Activated T-helper 1 cell treated with anti-CD3 and anti-CD28 coated beads, Interleukin-12 subunit alpha, Interleukin-12 subunit beta, Interleukin-2, Interleukin-4 antibody, amounts not matched to agents 30 ng/mL and 10 ng/mL and 1 ng/mL, durations not matched to agents 14 hours and 24 hours and 36 hours (primary cell): ENCODE measurements around the gene PLEKHA1. TPM values are rescaled to one million over a fixed set of nuclear protein-coding genes. Genes with fewer than 3 reads are reported as not detected.

Source experiments
- DNase-seq: peaks from one replicate; pipeline ENCODE4 v3.0.0; 2021; ENCODE audit warnings: low spot score
- H3K27ac Mint-ChIP-seq: one replicate; pipeline ENCODE4 v1.8.0; 2021; ENCODE audit warnings: mild to moderate bottlenecking, mixed read lengths
- H3K27me3 Mint-ChIP-seq: one replicate; pipeline ENCODE4 v1.8.0; 2022; ENCODE audit warnings: mild to moderate bottlenecking, moderate library complexity, mixed read lengths; ENCODE audit not compliant: insufficient read depth
- H3K36me3 Mint-ChIP-seq: one replicate; pipeline ENCODE4 v1.8.0; 2021; ENCODE audit warnings: low read depth, mixed read lengths
- H3K4me1 Mint-ChIP-seq: one replicate; pipeline ENCODE4 v1.8.0; 2021; ENCODE audit warnings: low read depth, mixed read lengths
- H3K4me3 Mint-ChIP-seq: one replicate; pipeline ENCODE4 v1.8.0; 2021; ENCODE audit warnings: mild to moderate bottlenecking, moderate library complexity, mixed read lengths
- H3K9me3 Mint-ChIP-seq: one replicate; pipeline ENCODE4 v1.8.0; 2021; ENCODE audit warnings: mixed read lengths
- intact Hi-C: fragments of 100-400 bp; cut with micrococcal nuclease; formaldehyde crosslinking; loops from one replicate; pipeline ENCODE4 v1.15.1; 2024
- total RNA-seq: library from RNA; stranded (reverse); gene quantifications from 2 replicates; pipeline ENCODE4 v1.2.3, GENCODE V29; 2022

The PLEKHA1 gene
- total RNA-seq, 1 donor from 2014 or later, result 4.1 TPM

DNA sequence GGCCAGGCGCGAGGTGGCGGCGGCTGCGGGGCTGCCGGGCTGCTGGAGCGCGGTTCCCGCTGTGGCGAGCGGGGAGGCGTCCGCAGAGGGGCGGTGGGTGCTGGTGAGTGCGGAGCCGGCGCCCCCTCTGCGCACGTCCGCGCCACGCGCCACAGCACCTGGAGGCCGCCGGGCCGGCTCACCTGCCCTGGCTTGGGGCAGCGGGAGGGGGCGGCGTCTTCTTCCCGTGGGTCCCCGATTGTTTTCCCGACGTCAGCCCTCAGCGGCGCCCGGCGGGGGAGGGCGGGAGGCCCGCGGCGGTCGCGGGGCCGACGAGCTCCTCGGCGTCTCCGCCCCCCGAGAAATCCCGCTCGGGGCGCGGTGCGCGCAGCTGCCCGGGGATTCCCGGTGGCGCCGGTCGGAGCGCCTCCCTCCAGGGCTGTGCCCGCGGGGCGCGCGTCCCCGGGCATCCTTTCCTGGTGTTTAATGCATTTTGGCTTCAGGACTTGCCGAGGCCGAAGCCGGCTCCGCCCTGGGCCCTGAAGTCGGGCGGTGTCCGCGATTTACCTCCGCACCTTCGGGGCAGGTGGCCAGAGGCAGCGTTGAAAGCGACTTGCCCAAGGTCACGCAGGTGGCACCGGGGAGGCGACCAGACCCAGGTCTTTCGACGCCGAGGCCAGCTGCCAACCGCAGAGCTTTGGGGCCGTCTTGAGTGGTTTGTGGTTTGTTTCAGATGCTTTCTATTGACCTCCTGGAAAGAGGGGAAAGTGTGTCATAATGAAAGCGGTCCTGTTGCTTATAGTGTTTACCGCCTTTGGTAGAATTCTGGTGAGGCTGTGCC lies 561 bp downstream of the PLEKHA1 start:
- H3K4me1 Mint-ChIP-seq, result peaks cover 15% of the 10 kb centered on the region
- peaks cover 59% of the 10 kb centered on the region for H3K27me3 Mint-ChIP-seq

DNA sequence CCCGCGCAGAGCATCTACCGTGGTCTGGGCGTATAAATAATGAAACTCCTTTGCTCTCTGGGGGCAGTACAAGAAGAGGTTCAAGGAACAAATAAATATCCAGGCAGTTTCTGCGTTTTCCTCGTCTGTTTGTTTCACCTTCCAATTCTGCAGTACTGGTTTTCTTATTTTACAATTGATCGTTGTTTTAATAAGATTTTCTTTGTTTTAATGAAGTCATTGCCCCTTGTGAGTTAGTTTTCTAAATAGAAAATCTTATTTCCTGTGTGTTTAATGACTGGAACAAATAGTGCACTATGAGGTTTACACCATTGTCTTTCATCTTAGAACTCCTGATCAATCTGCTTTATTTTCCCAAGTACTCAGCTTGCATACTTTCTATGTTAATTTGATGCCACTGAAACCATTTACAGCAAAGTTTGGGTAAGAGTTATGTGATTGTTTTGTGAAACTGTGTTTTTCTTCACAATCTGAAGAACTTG lies 1.2 kb downstream of the PLEKHA1 start:
- Mint-ChIP-seq H3K36me3 (peaks cover 3% of the 10 kb centered on the region), H3K27me3 (peaks cover 63% of the 10 kb centered on the region), H3K9me3 (peaks cover 4% of the 10 kb centered on the region), H3K4me1 (peaks cover 15% of the 10 kb centered on the region), H3K4me3 (peak overlapping the region; percentile 90), H3K27ac (peak overlapping the region; percentile 92)
- intact Hi-C loops, result loop anchor here (1.0 to 10.0 kb wide), 7 partner anchors 13 to 1521 kb away; partner anchors contain the start of genes ACADSB, IKZF5 and WDR11
- DNase-seq, result no peak

More for the DNA sequence above, 561 bp downstream of the PLEKHA1 start:
- Mint-ChIP-seq H3K27ac (peak overlapping the region; percentile 92), H3K4me3 (peak overlapping the region; percentile 90), H3K9me3 (peaks cover under 1% of the 10 kb centered on the region), H3K36me3 (no peaks in the 10 kb centered on the region)
- peak; percentile 53 for DNase-seq
- intact Hi-C loops, result loop anchor here (1.0 to 10.0 kb wide), 9 partner anchors 13 to 1520 kb away; partner anchors contain the start of genes ACADSB, FAM24B, IKZF5 and WDR11

DNA sequence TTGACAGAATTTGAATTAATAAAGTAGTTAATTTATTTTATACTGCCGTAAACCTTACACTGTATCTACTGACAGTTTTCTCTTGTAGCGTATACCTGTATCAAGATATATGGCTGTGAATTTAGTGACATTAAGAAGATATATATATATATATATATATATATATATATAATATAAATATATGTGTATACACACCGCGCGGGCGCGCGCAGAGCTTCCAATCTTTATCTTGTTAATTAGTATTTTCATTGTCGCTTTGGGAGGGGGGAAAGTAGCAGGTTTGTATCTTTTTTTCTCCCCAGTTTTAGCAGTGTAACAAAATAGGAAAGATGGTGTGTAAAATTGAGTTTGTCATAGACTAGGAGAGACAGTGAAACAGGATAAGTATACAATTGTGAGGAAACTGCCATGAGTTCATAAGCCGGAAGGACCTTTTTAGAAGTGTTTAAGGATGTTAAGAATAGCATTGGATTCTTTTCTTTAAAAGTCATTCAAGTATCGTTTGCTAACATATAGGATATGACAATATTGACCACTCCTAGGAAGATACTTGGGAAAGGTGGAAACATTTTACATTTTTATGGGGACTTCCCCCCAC lies 2.0 kb downstream of the PLEKHA1 start:
- Mint-ChIP-seq H3K27me3 (peaks cover 60% of the 10 kb centered on the region), H3K36me3 (peaks cover 3% of the 10 kb centered on the region), H3K9me3 (peaks cover 4% of the 10 kb centered on the region), H3K4me3 (peak overlapping the region; percentile 45), H3K27ac (no peak overlapping the region), H3K4me1 (peaks cover 15% of the 10 kb centered on the region)
- intact Hi-C loops, result loop anchor here (5.0 to 10.0 kb wide), 3 partner anchors 141 to 1522 kb away; partner anchors contain the start of genes ACADSB, IKZF5 and WDR11
- DNase-seq, result no peak

DNA sequence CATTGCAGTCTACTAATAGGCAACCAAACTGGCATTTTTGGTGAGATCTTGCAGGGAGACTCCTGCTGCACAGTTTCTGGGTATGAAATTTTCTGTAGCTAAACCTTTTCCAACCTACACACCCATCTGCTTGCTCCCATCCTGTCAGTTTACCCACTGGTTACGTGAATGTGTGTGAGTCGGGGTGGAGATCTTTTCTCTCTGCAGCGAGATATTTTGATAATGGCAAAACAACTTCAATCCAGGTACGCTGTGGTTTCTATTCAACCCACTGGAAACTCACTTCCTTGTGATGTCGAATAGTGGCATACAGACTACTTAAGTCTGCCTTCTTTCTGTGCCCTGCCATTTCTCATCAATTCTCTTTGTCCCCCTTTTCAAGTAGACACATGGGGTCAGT lies 4.5 kb downstream of the PLEKHA1 start:
- peaks cover 3% of the 10 kb centered on the region for H3K36me3 Mint-ChIP-seq
- peaks cover 4% of the 10 kb centered on the region for H3K9me3 Mint-ChIP-seq
- H3K27ac Mint-ChIP-seq, result no peak overlapping the region
- no peak overlapping the region for H3K4me3 Mint-ChIP-seq
- intact Hi-C loops, result loop anchor here (5.0 to 10.0 kb wide), 3 partner anchors 138 to 1524 kb away; partner anchors contain the start of genes ACADSB, IKZF5 and WDR11
- peaks cover 37% of the 10 kb centered on the region for H3K27me3 Mint-ChIP-seq
- DNase-seq, result no peak
- peaks cover 11% of the 10 kb centered on the region for H3K4me1 Mint-ChIP-seq

DNA sequence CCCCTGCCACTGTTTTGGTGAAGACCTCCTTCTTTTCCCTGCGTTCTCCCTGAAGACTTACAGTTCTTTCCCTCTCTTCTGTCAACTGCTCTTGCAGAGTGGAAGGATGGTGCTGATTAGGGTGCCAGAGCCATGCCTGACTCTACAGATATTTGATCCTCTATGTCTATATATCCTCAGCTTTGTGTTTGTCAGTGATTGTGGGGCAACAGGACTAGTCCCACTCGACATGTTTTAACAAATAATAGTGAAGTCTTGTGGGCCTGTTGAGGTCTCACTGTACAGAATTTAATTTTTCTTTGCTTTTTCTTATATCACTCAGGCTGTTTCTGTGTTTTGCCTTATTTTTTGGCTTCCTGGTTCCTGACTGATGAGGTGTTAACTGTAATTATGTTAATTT lies 5.0 kb downstream of the PLEKHA1 start:
- Mint-ChIP-seq H3K9me3 (peaks cover 4% of the 10 kb centered on the region), H3K4me1 (peaks cover 8% of the 10 kb centered on the region), H3K27ac (no peak overlapping the region), H3K27me3 (peaks cover 35% of the 10 kb centered on the region), H3K36me3 (peaks cover 3% of the 10 kb centered on the region), H3K4me3 (no peak overlapping the region)
- DNase-seq, result no peak
- intact Hi-C loops, result loop anchor here (5.0 to 10.0 kb wide), 3 partner anchors 138 to 1525 kb away; partner anchors contain the start of genes ACADSB, IKZF5 and WDR11

DNA sequence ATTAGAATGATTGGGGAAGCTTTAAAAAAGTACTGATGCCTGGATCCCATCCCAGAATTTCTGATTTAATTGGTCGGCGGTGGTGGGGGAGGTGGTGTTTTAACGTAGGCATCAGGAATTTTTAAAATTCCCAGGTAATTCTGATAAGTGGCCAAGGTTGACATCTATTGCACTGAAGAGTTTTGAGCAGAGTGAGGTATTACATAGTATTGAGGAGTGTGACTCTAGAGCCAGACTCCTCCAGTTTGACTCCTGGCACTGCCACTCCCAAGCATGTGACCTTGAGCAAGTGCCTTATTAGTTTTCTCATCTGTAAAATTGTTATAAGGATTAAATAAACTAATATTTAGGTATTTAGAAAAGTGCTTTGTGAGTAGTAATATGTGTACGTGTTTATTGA lies 6.2 kb downstream of the PLEKHA1 start:
- H3K27me3 Mint-ChIP-seq, result peaks cover 35% of the 10 kb centered on the region
- H3K9me3 Mint-ChIP-seq, result peaks cover 4% of the 10 kb centered on the region
- no peak overlapping the region for H3K4me3 Mint-ChIP-seq
- H3K4me1 Mint-ChIP-seq, result peaks cover 2% of the 10 kb centered on the region
- intact Hi-C loops, result no loop called here
- H3K27ac Mint-ChIP-seq, result no peak overlapping the region
- DNase-seq, result no peak
- peaks cover 3% of the 10 kb centered on the region for H3K36me3 Mint-ChIP-seq

DNA sequence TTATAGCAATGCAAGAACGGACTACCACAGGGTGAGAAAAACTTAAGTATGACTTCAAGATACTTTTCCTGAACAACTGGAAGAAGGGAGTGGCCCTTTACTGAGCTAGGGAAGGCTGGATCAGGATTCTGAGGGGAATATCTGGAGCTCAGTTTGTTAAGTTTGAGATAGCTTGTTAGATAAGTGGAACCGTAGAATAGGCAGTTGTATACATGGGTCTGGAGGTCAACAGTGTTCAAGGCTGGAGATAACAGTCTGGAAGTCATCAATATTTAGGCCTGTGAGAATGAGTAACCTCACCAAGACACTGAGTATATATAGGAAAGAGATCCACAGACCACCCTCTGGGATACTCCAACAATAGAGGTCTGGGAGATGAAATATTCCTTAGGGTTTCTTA lies 7.2 kb downstream of the PLEKHA1 start:
- no peak overlapping the region for H3K4me3 Mint-ChIP-seq
- intact Hi-C loops, result no loop called here
- DNase-seq, result no peak
- peaks cover 4% of the 10 kb centered on the region for H3K9me3 Mint-ChIP-seq
- H3K4me1 Mint-ChIP-seq, result no peaks in the 10 kb centered on the region
- H3K36me3 Mint-ChIP-seq, result peaks cover 3% of the 10 kb centered on the region
- no peak overlapping the region for H3K27ac Mint-ChIP-seq
- H3K27me3 Mint-ChIP-seq, result peaks cover 37% of the 10 kb centered on the region

DNA sequence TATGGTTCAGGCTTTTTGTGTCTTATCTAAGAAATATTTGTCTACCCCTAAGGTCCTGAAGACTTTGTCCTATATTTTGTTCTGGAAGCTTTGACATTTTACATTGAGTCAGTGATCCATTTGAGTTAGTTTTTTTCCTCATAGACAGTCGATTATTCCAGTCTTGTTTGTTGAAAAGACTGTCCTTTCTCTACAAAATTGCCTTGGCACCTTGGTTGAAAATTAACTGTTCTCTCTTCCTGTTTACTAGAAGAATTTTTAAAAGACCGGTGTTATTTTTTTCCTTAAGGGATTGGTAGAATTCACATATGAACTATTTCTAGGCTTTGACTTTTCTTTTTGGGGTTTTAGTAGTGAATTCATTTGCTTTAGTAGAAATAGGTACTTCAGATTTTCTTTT lies 12.0 kb downstream of the PLEKHA1 start:
- Mint-ChIP-seq H3K27ac (no peak overlapping the region), H3K36me3 (peaks cover 2% of the 10 kb centered on the region), H3K27me3 (peaks cover 30% of the 10 kb centered on the region), H3K4me1 (peaks cover 10% of the 10 kb centered on the region), H3K9me3 (no peaks in the 10 kb centered on the region), H3K4me3 (no peak overlapping the region)
- DNase-seq, result no peak
- intact Hi-C loops, result no loop called here

DNA sequence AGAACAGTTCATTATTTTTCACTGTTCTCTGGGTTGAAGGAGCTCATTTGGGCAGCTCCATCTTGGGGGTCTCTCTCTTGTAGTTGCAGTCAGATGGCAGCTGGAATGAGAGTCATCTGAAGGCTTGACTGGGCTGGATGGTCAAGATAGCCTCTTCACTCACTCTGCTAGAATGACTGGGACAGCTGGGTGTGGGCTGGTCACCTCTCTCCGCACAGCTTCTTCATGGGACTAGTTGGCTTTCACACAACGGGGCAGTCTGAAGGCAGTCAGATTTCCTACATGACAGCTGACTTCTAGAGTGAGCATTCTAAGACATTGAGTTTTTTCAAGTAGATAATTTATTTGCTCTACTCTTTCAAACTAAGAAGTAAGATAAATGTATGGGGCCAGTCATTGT lies 13.1 kb downstream of the PLEKHA1 start:
- H3K9me3 Mint-ChIP-seq, result no peaks in the 10 kb centered on the region
- peaks cover 35% of the 10 kb centered on the region for H3K27me3 Mint-ChIP-seq
- H3K27ac Mint-ChIP-seq, result no peak overlapping the region
- no peak for DNase-seq
- peaks cover 10% of the 10 kb centered on the region for H3K4me1 Mint-ChIP-seq
- no peak overlapping the region for H3K4me3 Mint-ChIP-seq
- H3K36me3 Mint-ChIP-seq, result peaks cover 2% of the 10 kb centered on the region
- intact Hi-C loops, result no loop called here

DNA sequence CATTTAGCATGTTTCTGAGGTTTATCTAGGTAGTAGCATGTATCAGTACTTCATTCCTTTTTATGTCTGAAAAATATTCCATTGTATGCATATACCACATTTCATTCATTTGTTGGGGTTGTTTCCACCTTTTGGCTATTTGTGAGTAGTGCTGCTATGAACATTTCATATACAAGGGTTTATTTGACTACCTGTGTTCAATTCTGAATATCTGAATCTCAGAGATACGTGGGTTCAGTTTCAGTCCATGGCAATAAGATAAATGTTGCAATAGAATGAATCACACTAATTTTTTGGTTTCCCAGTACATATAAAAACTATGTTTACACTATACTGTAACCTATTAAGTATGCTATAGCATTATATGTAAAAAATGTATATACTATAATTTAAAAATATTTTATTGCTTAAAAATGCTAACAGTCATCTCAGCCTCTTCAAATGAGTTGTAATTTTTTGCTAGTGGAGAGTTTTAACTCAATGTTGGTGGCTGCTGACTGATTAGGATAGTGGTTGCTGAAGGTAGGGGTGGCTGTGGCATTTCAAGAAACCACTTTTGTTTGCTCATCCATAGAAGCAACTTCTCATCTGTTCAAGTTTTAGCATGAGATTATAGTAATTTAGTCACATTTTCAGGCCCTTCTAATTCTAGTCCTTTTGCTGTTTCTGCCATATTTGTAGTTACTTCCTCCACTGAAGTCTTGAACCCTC lies 13.9 kb downstream of the PLEKHA1 start:
- no peak overlapping the region for H3K4me3 Mint-ChIP-seq
- H3K9me3 Mint-ChIP-seq, result no peaks in the 10 kb centered on the region
- intact Hi-C loops, result loop anchor here (1.0 to 2.0 kb wide), 2 partner anchors 13 to 18 kb away; no protein-coding TSS in a partner anchor
- peaks cover 2% of the 10 kb centered on the region for H3K36me3 Mint-ChIP-seq
- peaks cover 35% of the 10 kb centered on the region for H3K27me3 Mint-ChIP-seq
- H3K4me1 Mint-ChIP-seq, result peaks cover 10% of the 10 kb centered on the region
- DNase-seq, result no peak
- no peak overlapping the region for H3K27ac Mint-ChIP-seq

DNA sequence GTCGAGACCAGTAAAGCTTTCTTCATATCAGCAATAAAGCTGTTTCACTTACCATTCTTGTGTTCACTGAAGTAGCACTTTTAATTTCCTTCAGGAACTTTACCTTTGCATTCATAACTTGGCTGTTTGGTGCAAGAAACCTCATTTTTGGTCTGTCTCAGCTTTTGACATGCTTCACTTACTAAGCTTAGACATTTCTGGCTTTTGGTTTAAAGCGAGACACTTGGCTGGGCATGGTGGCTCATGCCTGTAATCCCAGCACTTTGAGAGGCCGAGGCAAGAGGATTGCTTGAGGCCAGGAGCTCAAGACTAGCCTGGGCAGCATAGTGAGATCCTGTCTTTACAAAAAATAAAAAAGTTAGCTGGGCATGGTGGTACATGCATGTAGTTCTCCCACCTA lies 15.8 kb downstream of the PLEKHA1 start:
- Mint-ChIP-seq H3K4me3 (no peak overlapping the region), H3K9me3 (no peaks in the 10 kb centered on the region), H3K36me3 (peaks cover 2% of the 10 kb centered on the region), H3K27ac (no peak overlapping the region), H3K27me3 (peaks cover 35% of the 10 kb centered on the region), H3K4me1 (peaks cover 10% of the 10 kb centered on the region)
- intact Hi-C loops, result no loop called here
- no peak for DNase-seq

DNA sequence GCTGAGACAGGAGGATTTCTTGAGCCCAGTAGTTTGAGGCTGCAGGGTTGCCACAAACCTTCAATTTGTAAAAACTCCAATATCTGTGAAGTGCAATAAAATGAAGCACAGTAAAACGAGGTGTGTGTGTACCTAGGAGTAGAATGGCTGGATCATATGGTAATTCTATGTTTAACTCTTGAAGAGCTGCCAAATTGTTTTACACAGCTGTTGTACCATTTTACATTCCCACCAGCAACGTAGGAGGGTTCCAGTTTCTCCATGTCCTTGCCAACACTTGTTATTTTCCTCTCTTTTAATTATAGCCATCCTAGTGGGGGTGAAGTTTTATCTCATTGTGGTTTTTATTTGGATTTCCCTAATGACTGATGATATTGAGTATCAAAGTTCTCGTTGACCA lies 16.2 kb downstream of the PLEKHA1 start:
- no peak for DNase-seq
- intact Hi-C loops, result no loop called here
- Mint-ChIP-seq H3K4me3 (no peak overlapping the region), H3K27me3 (peaks cover 33% of the 10 kb centered on the region), H3K9me3 (no peaks in the 10 kb centered on the region), H3K27ac (no peak overlapping the region), H3K36me3 (peaks cover 2% of the 10 kb centered on the region), H3K4me1 (peaks cover 10% of the 10 kb centered on the region)
